DOHH2 (cell line): ENCODE data around the gene HEPHL1.

Source experiments
- CTCF ChIP-seq: fragments of 200-600 bp; sonication (generic); IDR thresholded peaks from one replicate; pipeline ENCODE4 v1.5.1; 2014; ENCODE audit warnings: antibody characterized with exemption, mild to moderate bottlenecking, low read depth, low read length; ENCODE audit not compliant: poor library complexity, severe bottlenecking
- EZH2phosphoT487 ChIP-seq: fragments of 200-600 bp; sonication (generic); IDR thresholded peaks from 2 replicates; pipeline ENCODE4 v1.6.1; 2017; ENCODE audit warnings: borderline replicate concordance, mild to moderate bottlenecking, antibody characterized with exemption, low read length, moderate library complexity, mixed read lengths

GRCh38 chr11:94060401-94060800 lies 39.2 kb downstream of the HEPHL1 start:
- no peak for TF ChIP-seq CTCF
- no peak for TF ChIP-seq EZH2phosphoT487
